ENCODE data around the gene AP2B1. TPM values are rescaled to one million over a fixed set of nuclear protein-coding genes. Genes with fewer than 3 reads are reported as not detected.

AP2B1 gene
- total RNA-seq, 1 experiment from 2014 or later = 82.7 TPM

DNA sequence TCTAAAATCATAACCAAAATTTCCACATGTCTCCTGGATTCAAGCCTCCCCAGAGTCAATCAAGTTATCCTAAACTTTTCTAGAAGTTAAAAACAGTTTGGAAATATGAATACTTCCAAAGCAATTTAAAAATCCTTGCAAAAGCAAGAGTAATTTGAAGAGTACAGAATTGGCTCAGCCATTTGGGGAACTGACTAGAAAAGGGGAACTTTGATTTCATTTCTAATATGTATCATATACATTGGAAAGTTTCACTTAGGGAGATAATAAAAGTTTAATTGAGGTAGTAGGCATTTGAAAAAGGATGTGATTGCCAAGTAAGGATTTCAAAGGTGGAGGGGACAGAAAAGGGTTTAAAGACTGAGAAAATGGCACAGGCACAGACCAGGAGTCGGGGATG, 40.6 kb upstream of the AP2B1 start:
- Histone ChIP-seq H3K4me2 (ENCODE audit: low read depth, low read length, poor library complexity, severe bottlenecking) (no peak overlapping the region), H3K9ac (ENCODE audit: low read length) (no peak overlapping the region), H3K9me2 (replicated peaks; ENCODE audit: insufficient read depth, low read length) (no peaks in the 10 kb centered on the region), H3K27me3 (ENCODE audit: low read length) (no peaks in the 10 kb centered on the region), H3K4me1 (ENCODE audit: low read length) (peaks cover 7% of the 10 kb centered on the region), H3K36me3 (ENCODE audit: insufficient read depth, low read length) (no peaks in the 10 kb centered on the region), H4K20me1 (ENCODE audit: insufficient read depth, low read depth, low read length) (no peaks in the 10 kb centered on the region), H3K27ac (ENCODE audit: low read length) (no peak overlapping the region), H3K9me3 (ENCODE audit: low read length) (no peaks in the 10 kb centered on the region), H2AFZ (ENCODE audit: low read length) (no peak overlapping the region), H3K79me2 (ENCODE audit: low read length) (no peaks in the 10 kb centered on the region), H3K4me3 (ENCODE audit: low read length) (no peak overlapping the region)
- no peak for DNase-seq

DNA sequence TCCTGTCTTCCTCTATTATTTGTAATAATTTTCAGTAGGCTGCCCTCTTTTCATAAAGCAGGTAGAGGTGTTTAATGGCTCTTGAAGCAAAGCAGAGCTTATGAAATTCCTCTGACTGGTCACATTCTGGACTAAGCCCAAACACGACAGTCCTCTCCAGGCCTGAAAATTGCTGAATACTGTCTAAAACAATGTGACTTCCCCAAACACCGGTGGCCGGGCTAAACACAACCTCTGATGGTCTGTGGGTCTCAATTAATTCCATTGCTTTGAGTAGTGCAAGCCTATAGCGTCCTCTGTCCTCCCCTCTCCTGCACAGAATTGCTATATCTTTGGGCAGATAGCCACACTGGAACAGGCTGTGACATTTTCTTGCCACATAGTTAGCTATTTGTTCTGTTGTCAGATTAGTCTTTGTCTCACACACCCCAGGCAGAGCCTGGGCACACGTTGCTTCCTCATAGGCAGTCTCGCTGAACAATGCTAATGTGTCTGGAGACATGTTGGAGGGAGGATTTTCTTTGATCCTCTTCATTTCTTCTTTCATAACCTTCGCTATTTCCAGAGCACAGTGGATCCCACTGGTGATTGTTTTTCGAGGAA, 38.8 kb upstream of the AP2B1 start:
- Histone ChIP-seq H3K4me3 (ENCODE audit: low read length) (no peak overlapping the region), H4K20me1 (ENCODE audit: insufficient read depth, low read depth, low read length) (no peaks in the 10 kb centered on the region), H3K9me3 (ENCODE audit: low read length) (no peaks in the 10 kb centered on the region), H3K4me1 (ENCODE audit: low read length) (peaks cover 7% of the 10 kb centered on the region), H3K4me2 (ENCODE audit: low read depth, low read length, poor library complexity, severe bottlenecking) (no peak overlapping the region), H3K36me3 (ENCODE audit: insufficient read depth, low read length) (no peaks in the 10 kb centered on the region), H3K27me3 (ENCODE audit: low read length) (no peaks in the 10 kb centered on the region), H2AFZ (ENCODE audit: low read length) (no peak overlapping the region), H3K9me2 (replicated peaks; ENCODE audit: insufficient read depth, low read length) (no peaks in the 10 kb centered on the region), H3K79me2 (ENCODE audit: low read length) (no peaks in the 10 kb centered on the region), H3K9ac (ENCODE audit: low read length) (no peak overlapping the region), H3K27ac (ENCODE audit: low read length) (no peak overlapping the region)
- no peak for DNase-seq

DNA sequence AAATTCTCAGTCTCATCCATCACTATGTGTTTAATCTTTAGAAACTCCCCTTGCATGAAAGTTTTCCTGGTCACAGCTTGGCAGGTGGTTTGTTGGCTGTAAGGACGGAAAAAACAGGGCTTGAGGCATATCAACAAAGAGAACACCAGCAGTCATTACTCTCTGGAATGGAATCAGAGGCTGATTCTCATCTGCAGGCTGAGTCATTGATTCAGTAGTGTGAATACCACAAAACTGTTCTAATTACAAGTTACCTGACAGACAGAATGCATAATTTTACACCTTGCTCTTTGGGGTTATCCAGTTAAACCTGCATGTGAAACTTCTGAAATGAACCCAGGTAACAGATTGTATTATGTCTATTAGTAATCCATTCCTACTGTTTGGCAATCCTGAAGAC, 38.1 kb upstream of the AP2B1 start:
- Histone ChIP-seq H3K9ac (ENCODE audit: low read length) (no peak overlapping the region), H3K27ac (ENCODE audit: low read length) (no peak overlapping the region), H3K27me3 (ENCODE audit: low read length) (no peaks in the 10 kb centered on the region)

DNA sequence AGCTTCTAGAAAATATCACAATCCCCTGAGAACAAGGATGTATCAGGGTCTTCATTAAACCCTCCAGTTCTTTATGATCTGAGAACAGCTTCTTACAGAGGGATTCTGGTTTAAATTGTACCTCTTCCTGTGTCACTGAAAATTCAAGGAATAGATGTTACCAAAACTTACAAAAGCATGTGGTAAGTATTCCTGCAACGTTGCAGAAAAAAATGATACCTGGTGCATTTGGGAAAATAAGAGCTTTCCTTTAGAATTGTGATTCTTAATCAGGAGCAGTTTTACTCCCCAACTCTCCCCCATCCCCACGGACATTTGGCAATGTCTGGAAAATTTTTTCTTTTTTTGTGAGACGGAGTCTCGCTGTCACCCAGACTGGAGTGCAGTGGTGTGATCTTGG, 33.8 kb upstream of the AP2B1 start:
- Histone ChIP-seq H3K4me3 (ENCODE audit: low read length) (no peak overlapping the region), H2AFZ (ENCODE audit: low read length) (no peak overlapping the region), H3K27ac (ENCODE audit: low read length) (no peak overlapping the region), H3K4me2 (ENCODE audit: low read depth, low read length, poor library complexity, severe bottlenecking) (no peak overlapping the region), H3K9me2 (replicated peaks; ENCODE audit: insufficient read depth, low read length) (no peaks in the 10 kb centered on the region), H4K20me1 (ENCODE audit: insufficient read depth, low read depth, low read length) (no peaks in the 10 kb centered on the region), H3K79me2 (ENCODE audit: low read length) (no peaks in the 10 kb centered on the region), H3K9me3 (ENCODE audit: low read length) (no peaks in the 10 kb centered on the region), H3K9ac (ENCODE audit: low read length) (no peak overlapping the region), H3K36me3 (ENCODE audit: insufficient read depth, low read length) (no peaks in the 10 kb centered on the region), H3K27me3 (ENCODE audit: low read length) (no peaks in the 10 kb centered on the region), H3K4me1 (ENCODE audit: low read length) (peaks cover 7% of the 10 kb centered on the region)
- DNase-seq = no peak

More for the DNA sequence above, 38.1 kb upstream of the AP2B1 start:
- Histone ChIP-seq H4K20me1 (ENCODE audit: insufficient read depth, low read depth, low read length) (no peaks in the 10 kb centered on the region), H3K36me3 (ENCODE audit: insufficient read depth, low read length) (no peaks in the 10 kb centered on the region), H3K4me3 (ENCODE audit: low read length) (no peak overlapping the region), H3K9me2 (replicated peaks; ENCODE audit: insufficient read depth, low read length) (no peaks in the 10 kb centered on the region), H3K4me2 (ENCODE audit: low read depth, low read length, poor library complexity, severe bottlenecking) (no peak overlapping the region), H3K4me1 (ENCODE audit: low read length) (peaks cover 7% of the 10 kb centered on the region), H3K79me2 (ENCODE audit: low read length) (no peaks in the 10 kb centered on the region), H3K9me3 (ENCODE audit: low read length) (no peaks in the 10 kb centered on the region), H2AFZ (ENCODE audit: low read length) (no peak overlapping the region)
- DNase-seq = no peak

DNA sequence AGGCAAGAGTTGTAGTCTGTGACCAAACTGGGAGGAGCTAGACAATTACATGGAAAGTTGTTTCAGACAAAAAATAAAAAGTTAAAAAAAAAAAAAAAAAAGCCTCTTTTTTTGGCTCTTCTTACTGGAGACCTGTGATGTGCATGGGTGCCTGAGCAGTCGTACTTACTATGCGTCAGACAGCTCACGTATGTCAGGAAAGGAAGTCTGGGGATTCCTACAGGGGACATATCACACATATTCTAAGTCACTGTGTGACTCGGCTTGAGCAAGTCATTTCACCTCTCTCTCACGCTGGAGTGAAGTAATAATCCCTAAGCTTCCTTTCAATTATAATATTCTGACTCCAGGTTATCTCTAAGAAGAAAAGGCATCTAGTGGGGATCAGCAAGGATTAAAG, 32.5 kb upstream of the AP2B1 start:
- no peak for DNase-seq
- Histone ChIP-seq H3K9me2 (replicated peaks; ENCODE audit: insufficient read depth, low read length) (no peaks in the 10 kb centered on the region), H3K36me3 (ENCODE audit: insufficient read depth, low read length) (no peaks in the 10 kb centered on the region), H4K20me1 (ENCODE audit: insufficient read depth, low read depth, low read length) (no peaks in the 10 kb centered on the region), H3K79me2 (ENCODE audit: low read length) (no peaks in the 10 kb centered on the region), H3K4me2 (ENCODE audit: low read depth, low read length, poor library complexity, severe bottlenecking) (no peak overlapping the region), H3K27ac (ENCODE audit: low read length) (no peak overlapping the region), H3K4me3 (ENCODE audit: low read length) (no peak overlapping the region), H3K4me1 (ENCODE audit: low read length) (peaks cover 7% of the 10 kb centered on the region), H3K9ac (ENCODE audit: low read length) (no peak overlapping the region), H3K9me3 (ENCODE audit: low read length) (no peaks in the 10 kb centered on the region), H3K27me3 (ENCODE audit: low read length) (no peaks in the 10 kb centered on the region), H2AFZ (ENCODE audit: low read length) (no peak overlapping the region)

DNA sequence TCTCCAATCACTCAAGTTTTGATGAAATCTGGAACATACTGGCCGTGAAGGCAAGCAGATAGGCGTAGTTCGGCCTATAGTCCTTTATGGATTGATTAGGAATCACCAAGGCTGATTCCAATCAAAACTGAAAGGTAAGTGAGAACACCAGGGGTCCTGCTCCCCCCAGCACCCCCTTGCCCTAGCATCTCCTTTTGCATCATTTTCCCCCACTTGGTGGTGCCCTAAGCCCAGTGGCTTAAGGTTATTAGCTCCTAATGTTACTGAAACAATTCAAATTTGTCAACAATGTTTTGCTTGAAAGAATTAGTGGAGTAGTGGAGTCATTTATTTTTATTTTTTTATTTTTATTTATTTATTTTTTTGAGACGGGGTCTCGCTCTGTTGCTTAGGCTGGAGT, 31.4 kb upstream of the AP2B1 start:
- Histone ChIP-seq H3K9me3 (ENCODE audit: low read length) (no peaks in the 10 kb centered on the region), H3K9ac (ENCODE audit: low read length) (no peak overlapping the region), H3K27me3 (ENCODE audit: low read length) (no peaks in the 10 kb centered on the region), H4K20me1 (ENCODE audit: insufficient read depth, low read depth, low read length) (no peaks in the 10 kb centered on the region), H3K36me3 (ENCODE audit: insufficient read depth, low read length) (no peaks in the 10 kb centered on the region), H3K27ac (ENCODE audit: low read length) (no peak overlapping the region), H3K4me1 (ENCODE audit: low read length) (peaks cover 4% of the 10 kb centered on the region), H3K79me2 (ENCODE audit: low read length) (no peaks in the 10 kb centered on the region), H3K9me2 (replicated peaks; ENCODE audit: insufficient read depth, low read length) (no peaks in the 10 kb centered on the region), H3K4me2 (ENCODE audit: low read depth, low read length, poor library complexity, severe bottlenecking) (no peak overlapping the region), H3K4me3 (ENCODE audit: low read length) (no peak overlapping the region), H2AFZ (ENCODE audit: low read length) (no peak overlapping the region)
- peak; percentile 66 for DNase-seq

DNA sequence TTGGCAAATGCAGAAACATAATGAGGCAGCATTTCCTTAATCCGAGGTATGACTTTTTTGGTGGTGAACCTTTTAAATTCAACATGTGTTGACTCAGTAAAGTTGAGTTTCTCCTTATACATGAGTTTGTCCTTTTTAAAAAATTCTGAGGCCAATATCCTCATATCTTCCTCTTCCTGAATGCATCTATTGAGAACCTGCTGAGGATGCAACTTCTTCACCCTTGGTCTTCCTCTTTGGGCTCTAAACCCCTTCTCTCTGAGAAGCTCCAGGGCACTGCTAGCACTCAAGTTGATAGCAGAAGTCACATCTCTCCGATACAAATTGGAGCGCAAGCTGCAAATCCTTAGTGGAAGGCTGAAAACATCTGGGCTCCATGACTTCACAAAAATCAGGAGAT, 29.8 kb upstream of the AP2B1 start:
- no peak for DNase-seq

DNA sequence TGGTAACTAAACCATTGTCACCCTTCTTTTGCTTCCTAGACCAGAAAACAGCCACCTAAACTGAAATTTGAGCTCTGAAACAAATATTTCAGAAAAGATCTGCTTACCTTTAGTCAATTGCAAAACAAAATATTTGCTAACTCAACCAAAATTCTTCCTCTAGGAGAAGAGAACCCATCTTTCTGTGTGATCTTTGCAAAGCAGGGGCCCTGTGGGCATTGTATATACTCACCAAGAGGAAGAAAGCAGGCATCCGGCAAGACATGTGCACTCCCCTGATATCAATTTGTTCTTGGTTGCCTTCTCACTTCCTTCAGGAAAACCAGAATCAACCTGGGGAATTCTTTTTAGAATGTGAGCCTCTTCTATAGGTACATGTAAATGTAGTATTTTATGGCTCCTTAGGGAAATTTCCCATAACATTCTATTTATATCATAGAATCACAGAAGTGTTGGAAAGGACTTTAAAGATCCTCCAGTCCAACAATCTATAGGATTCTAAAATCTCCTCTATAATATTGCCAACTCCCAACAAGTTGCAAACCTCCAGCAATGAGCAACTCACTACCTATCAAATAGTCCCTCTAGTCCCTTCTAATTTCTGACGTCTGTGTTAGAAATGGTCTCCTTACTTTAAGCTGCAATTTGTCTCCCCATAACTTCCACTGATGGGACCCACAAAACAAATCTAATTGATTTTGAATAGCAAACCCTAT, 27.5 kb upstream of the AP2B1 start:
- Histone ChIP-seq H3K9me3 (ENCODE audit: low read length) (no peaks in the 10 kb centered on the region), H3K9ac (ENCODE audit: low read length) (no peak overlapping the region), H3K4me3 (ENCODE audit: low read length) (no peak overlapping the region), H3K79me2 (ENCODE audit: low read length) (no peaks in the 10 kb centered on the region), H3K4me1 (ENCODE audit: low read length) (no peaks in the 10 kb centered on the region), H3K9me2 (replicated peaks; ENCODE audit: insufficient read depth, low read length) (no peaks in the 10 kb centered on the region), H3K27me3 (ENCODE audit: low read length) (no peaks in the 10 kb centered on the region), H3K27ac (ENCODE audit: low read length) (no peak overlapping the region), H3K36me3 (ENCODE audit: insufficient read depth, low read length) (no peaks in the 10 kb centered on the region), H2AFZ (ENCODE audit: low read length) (no peak overlapping the region), H4K20me1 (ENCODE audit: insufficient read depth, low read depth, low read length) (no peaks in the 10 kb centered on the region), H3K4me2 (ENCODE audit: low read depth, low read length, poor library complexity, severe bottlenecking) (no peak overlapping the region)
- DNase-seq = no peak

More for the DNA sequence above, 29.8 kb upstream of the AP2B1 start:
- Histone ChIP-seq H3K4me3 (ENCODE audit: low read length) (no peak overlapping the region), H3K9me2 (replicated peaks; ENCODE audit: insufficient read depth, low read length) (no peaks in the 10 kb centered on the region), H3K4me1 (ENCODE audit: low read length) (no peaks in the 10 kb centered on the region), H3K4me2 (ENCODE audit: low read depth, low read length, poor library complexity, severe bottlenecking) (no peak overlapping the region), H2AFZ (ENCODE audit: low read length) (no peak overlapping the region), H4K20me1 (ENCODE audit: insufficient read depth, low read depth, low read length) (no peaks in the 10 kb centered on the region), H3K9me3 (ENCODE audit: low read length) (no peaks in the 10 kb centered on the region), H3K36me3 (ENCODE audit: insufficient read depth, low read length) (no peaks in the 10 kb centered on the region), H3K27me3 (ENCODE audit: low read length) (no peaks in the 10 kb centered on the region), H3K9ac (ENCODE audit: low read length) (no peak overlapping the region), H3K79me2 (ENCODE audit: low read length) (no peaks in the 10 kb centered on the region), H3K27ac (ENCODE audit: low read length) (no peak overlapping the region)

All from Karpas-422 (cell line).